K562 (cell line): ENCODE data around the gene GLB1L. TPM values are rescaled to one million over a fixed set of nuclear protein-coding genes. Genes with fewer than 3 reads are reported as not detected.

Source experiments
- ATAC-seq: fragments of 200-7000 bp; cut with Tn5 transposase; 3 replicates; pipeline ENCODE4 v1.9.1; 2020; ENCODE audit warnings: moderate library complexity
- BruUV-seq: library from RNA; stranded (reverse); fragments of 400-500 nt; replicated peaks from 2 replicates; lab custom pipeline; 2021; lab: Mats Ljungman, UMichigan
- CTCF ChIA-PET: fragments of 300-600 bp; formaldehyde crosslinking; extraction: SDS; loops from one replicate; lab custom pipeline; 2021; ENCODE audit warnings: low intra/inter-chr PET ratio; lab: Yijun Ruan, JAX
- POLR2A ChIA-PET: fragments of 300-600, 350-650 bp; sonication (Branson Sonifier 250); formaldehyde crosslinking; extraction: SDS; loops from one replicate; lab custom pipeline; 2021; ENCODE audit warnings: antibody characterized with exemption, inconsistent platforms; lab: Yijun Ruan, JAX
- DNase-seq, 4 experiments: peaks; one replicate each; pipeline versions ENCODE4 v3.0.0 to v3.0.0-alpha.2; 2011 to 2018; ENCODE audit warnings: low spot score in 3 of 4, mixed read lengths in 3 of 4; ENCODE audit errors: extremely low read depth in 1 of 4
- FAIRE-seq: peaks from 2 replicates; lab custom pipeline; 2011; peaks lifted over from hg19 to GRCh38; lab: Jason Lieb, UNC
- H2AFZ ChIP-seq: 2 replicates; pipeline ENCODE4 v1.6.0; 2011; ENCODE audit warnings: low read depth, low read length, control low read depth, inconsistent platforms
- H3K27ac ChIP-seq: fragments of 200-600 bp; 3 replicates; pipeline ENCODE4 v1.8.0; 2011; ENCODE audit warnings: low read depth, mild to moderate bottlenecking, control low read depth, inconsistent platforms, low read length, moderate library complexity, mixed read lengths; ENCODE audit errors: extremely low read depth
- H3K27me3 ChIP-seq, 2 experiments: fragments of 300-600 bp in 1 of 2; 2 replicates in 1 of 2; 3 replicates in 1 of 2; pipeline versions ENCODE4 v1.6.0 to v1.8.0; 2011; ENCODE audit warnings: inconsistent platforms in 2 of 2, low read length in 2 of 2, mild to moderate bottlenecking in 1 of 2, mixed read lengths in 1 of 2, moderate library complexity in 1 of 2; ENCODE audit not compliant: control insufficient read depth in 2 of 2, insufficient read depth in 2 of 2
- H3K36me3 ChIP-seq: fragments of 300-600 bp; 3 replicates; pipeline ENCODE4 v1.8.0; 2011; ENCODE audit warnings: mild to moderate bottlenecking, low read length, inconsistent platforms; ENCODE audit not compliant: control insufficient read depth, insufficient read depth
- H3K4me1 ChIP-seq, 2 experiments: fragments of 200-600 bp in 1 of 2; replicated peaks in 1 of 2; 2 replicates in 1 of 2; 3 replicates in 1 of 2; pipeline versions ENCODE4 v1.5.1 to v1.8.0; 2011; ENCODE audit warnings: inconsistent platforms in 2 of 2, low read length in 2 of 2, mild to moderate bottlenecking in 1 of 2, mixed read lengths in 1 of 2, moderate library complexity in 1 of 2; ENCODE audit not compliant: control insufficient read depth in 2 of 2, insufficient read depth in 2 of 2
- H3K4me2 ChIP-seq: 2 replicates; pipeline ENCODE4 v1.6.1; 2011; ENCODE audit warnings: low read length, control low read depth, inconsistent platforms, mixed read lengths; ENCODE audit not compliant: insufficient read depth
- H3K4me3 ChIP-seq: fragments of 200-600 bp; sonication (generic), shearing (Covaris generic); 2 replicates; pipeline ENCODE4 v1.5.1; 2016; ENCODE audit warnings: control low read depth, inconsistent platforms
- H3K79me2 ChIP-seq: fragments of 200-600 bp; 3 replicates; pipeline ENCODE4 v1.8.0; 2011; ENCODE audit warnings: low read length, inconsistent platforms; ENCODE audit not compliant: control insufficient read depth, insufficient read depth
- H3K9ac ChIP-seq, 2 experiments: 2 replicates each; pipeline versions ENCODE4 v1.6.0 to v1.6.1; 2011; ENCODE audit warnings: low read depth in 2 of 2, low read length in 2 of 2, control low read depth in 1 of 2, inconsistent platforms in 1 of 2, mild to moderate bottlenecking in 1 of 2, mixed read lengths in 1 of 2; ENCODE audit not compliant: insufficient read depth in 1 of 2
- H3K9me1 ChIP-seq: one replicate; pipeline ENCODE4 v1.6.0; 2011; ENCODE audit warnings: inconsistent platforms, mild to moderate bottlenecking, low read length, moderate library complexity; ENCODE audit not compliant: control insufficient read depth, insufficient read depth
- H3K9me3 ChIP-seq: replicated peaks from 2 replicates; pipeline ENCODE4 v1.5.1; 2011; ENCODE audit warnings: low read depth, low read length, inconsistent platforms; ENCODE audit not compliant: control insufficient read depth, insufficient read depth
- H4K20me1 ChIP-seq: replicated peaks from 2 replicates; pipeline ENCODE4 v1.6.1; 2011; ENCODE audit warnings: low read length, inconsistent platforms, mixed read lengths; ENCODE audit not compliant: control insufficient read depth, insufficient read depth
- ARID3B ChIP-seq: fragments of 250-450 bp; sonication (Bioruptor Pico); IDR thresholded peaks from 2 replicates; pipeline ENCODE4 v1.4.0; 2020; ENCODE audit warnings: borderline replicate concordance
- BDP1 ChIP-seq: IDR thresholded peaks from 3 replicates; pipeline ENCODE4 v1.6.1; 2011; ENCODE audit not compliant: insufficient read length, insufficient read depth
- BHLHE40 ChIP-seq: IDR thresholded peaks from 2 replicates; pipeline ENCODE4 v1.6.1; 2011; ENCODE audit warnings: low read length, improper control_type of control experiment
- CBX2 ChIP-seq: fragments of 200-600 bp; sonication (generic); IDR thresholded peaks from one replicate; pipeline ENCODE4 v1.6.1; 2012; ENCODE audit warnings: mild to moderate bottlenecking, low read length, inconsistent platforms; ENCODE audit not compliant: insufficient read depth, poor library complexity, severe bottlenecking
- HDAC6 ChIP-seq: IDR thresholded peaks from 2 replicates; pipeline ENCODE4 v1.6.1; 2012; ENCODE audit warnings: low read depth, mild to moderate bottlenecking, control low read depth, inconsistent platforms, low read length, moderate library complexity
- HMGN3 ChIP-seq: IDR thresholded peaks from 2 replicates; pipeline ENCODE4 v1.6.1; 2011; ENCODE audit warnings: borderline replicate concordance, low read depth, mild to moderate bottlenecking, mixed read lengths, low read length; ENCODE audit not compliant: insufficient read length; ENCODE audit errors: extremely low read depth
- KDM4B ChIP-seq, 2 experiments: fragments of 450-650 bp in 1 of 2; sonication (generic) in 1 of 2; IDR thresholded peaks; 2 replicates each; pipeline ENCODE4 v1.6.1; 2016 to 2017; ENCODE audit warnings: borderline replicate concordance in 2 of 2, antibody characterized with exemption in 1 of 2, low read depth in 1 of 2, mild to moderate bottlenecking in 1 of 2
- MLLT1 ChIP-seq, 2 experiments: fragments of 450-650 bp; IDR thresholded peaks; 2 replicates each; pipeline ENCODE4 v1.6.1; 2016
- SMAD2 ChIP-seq: fragments of 150-350 bp; IDR thresholded peaks from 2 replicates; pipeline ENCODE4 v1.6.1; 2014; ENCODE audit warnings: low read depth, mild to moderate bottlenecking, low read length
- TFAM ChIP-seq: fragments of 250-450 bp; sonication (Bioruptor Pico); conservative IDR thresholded peaks from 2 replicates; pipeline ENCODE4 v1.5.0; 2021; ENCODE audit warnings: mild to moderate bottlenecking, moderate library complexity
- TRIM24 ChIP-seq, 2 experiments: fragments of 450-650 bp; IDR thresholded peaks; 2 replicates each; pipeline ENCODE4 v1.6.1; 2016
- UBTF ChIP-seq, 2 experiments: IDR thresholded peaks; 2 replicates each; pipeline ENCODE4 v1.6.1; 2012; ENCODE audit warnings: improper control_type of control experiment in 2 of 2, low read depth in 2 of 2, low read length in 2 of 2, borderline replicate concordance in 1 of 2
- XRCC4 ChIP-seq: IDR thresholded peaks from one replicate; pipeline ENCODE4 v1.6.1; 2011; ENCODE audit not compliant: insufficient read depth, insufficient read length; ENCODE audit errors: extremely low read depth
- ZBTB7A ChIP-seq: IDR thresholded peaks from 2 replicates; pipeline ENCODE4 v1.6.1; 2011; ENCODE audit warnings: low read depth, mild to moderate bottlenecking, low read length, moderate library complexity, borderline replicate concordance; ENCODE audit not compliant: control insufficient read depth
- ZNF644 ChIP-seq: fragments of 200-800 bp; sonication (Bioruptor generic); IDR thresholded peaks from 2 replicates; pipeline ENCODE4 v1.6.1; 2016; ENCODE audit warnings: low read depth, missing genetic modification characterization, missing compliant biosample characterization
- ZNF785 ChIP-seq: fragments of 250-450 bp; sonication (Bioruptor Pico); IDR thresholded peaks from 2 replicates; pipeline ENCODE4 v1.4.0; 2020; ENCODE audit warnings: mild to moderate bottlenecking
- WGBS: fragments of 100-300 bp; shearing (Covaris generic); methylation state at CpG from one replicate; pipeline ENCODE4 v1.1.6; 2016; ENCODE audit warnings: low coverage, mixed read lengths; ENCODE audit not compliant: insufficient coverage; ENCODE audit errors: missing lambda C conversion rate; 5-methylcytosine and 5-hydroxymethylcytosine counted together
- in situ Hi-C: fragments of 300-500 bp; cut with MboI; formaldehyde crosslinking; loops from 4 replicates; pipeline ENCODE4 v1.15.0; 2018; ENCODE audit warnings: inconsistent platforms, mixed read lengths
- intact Hi-C: fragments of 100-400 bp; cut with micrococcal nuclease; formaldehyde crosslinking; loops from 2 replicates; pipeline ENCODE4 v1.14.2; 2022
- polyA plus RNA-seq, 8 experiments: library from polyadenylated mRNA; depleted of rRNA in 4 of 8; stranded (reverse) in 5 of 8; unstranded in 3 of 8; fragments of >200 nt; fragmentation: Nextera tagmentation in 2 of 8; fragmentation: Illumina TruSeq in 1 of 8; extraction: Ambion mirVana in 2 of 8; extraction: Trizol in 1 of 8; gene quantifications; 2 replicates each; pipeline versions ENCODE4 v1.2.1 to v1.2.3, GENCODE V29; 2011 to 2014; ENCODE audit warnings: inconsistent platforms in 1 of 8, missing spikeins in 1 of 8
- total RNA-seq, 7 experiments: library from RNA; depleted of rRNA in 6 of 7; stranded (reverse); fragments of >200 nt in 6 of 7; fragmentation: Illumina TruSeq in 2 of 7; extraction: Trizol in 2 of 7; gene quantifications; 2 replicates each; pipeline versions ENCODE4 v1.2.1 to v1.2.3, GENCODE V29; 2011 to 2021; ENCODE audit warnings: low replicate concordance in 1 of 7

Gene GLB1L
- total and polyA plus RNA-seq, 9 of the 15 experiments (the other 6 are each of a cell fraction or from before 2014, with no cell fraction given), result 0.42 to 2.9 (median 2.5) TPM

GRCh38 chr2:219287580-219288265 is 42.5 kb upstream of the GLB1L start:
- intact Hi-C loops (no loop called here), in situ Hi-C loops (no loop called here)
- Histone ChIP-seq H3K9ac (peak overlapping the region; percentile 46 to 80), H4K20me1 (no peaks in the 10 kb centered on the region), H3K27ac (peak overlapping the region; percentile 65; the same call in 2 of the 3 replicates), H3K36me3 (no peaks in the 10 kb centered on the region), H2AFZ (peak overlapping the region; percentile 91), H3K4me1 (peaks cover 32 to 66% of the 10 kb centered on the region in 2 experiments), H3K9me1 (no peaks in the 10 kb centered on the region), H3K9me3 (no peaks in the 10 kb centered on the region), H3K27me3 (no peaks in the 10 kb centered on the region), H3K4me2 (peak overlapping the region; percentile 46), H3K4me3 (no peak overlapping the region), H3K79me2 (no peaks in the 10 kb centered on the region)
- ChIA-PET POLR2A (interaction anchor here (0.7 kb wide), 1 partner anchor 9 kb away, joined by 8 read pairs; the partner anchor contains the start of gene DNAJB2), CTCF (no interaction called here)
- BruUV-seq, result no TSS peak
- peak; percentile 55 for ATAC-seq
- DNase-seq, result peak; percentile 34 to 59 (median 48)
- peak; percentile 55 for FAIRE-seq
- WGBS, result 14% methylated on average over 6 of the region's 10 CpGs
- TF ChIP-seq TRIM24 (IDR thresholded peaks at IDR 0.05) (no peak), SMAD2 (no peak), BHLHE40 (no peak), HDAC6 (no peak), CBX2 (no peak), MLLT1 (IDR thresholded peaks at IDR 0.05) (no peak), ZBTB7A (peak; percentile 52; the same call in 1 of the 2 replicates), XRCC4 (no peak), BDP1 (no peak), ZNF785 (no peak), KDM4B (IDR thresholded peaks at IDR 0.05; ENCODE audit: borderline replicate concordance in 2 of 2, low read depth in 1 of 2) (no peak), TFAM (no peak), UBTF (IDR thresholded peaks at IDR 0.05; ENCODE audit: borderline replicate concordance in 1 of 2, low read depth in 2 of 2, low read length in 2 of 2) (0 out of 4 replicates have a peak, but pooled peaks of 1 of the 2 experiments have one; percentile 38), HMGN3 (no peak), ARID3B (CRISPR knock-in tag) (no peak), ZNF644 (0 out of 2 replicates have a peak, but pooled peaks have one; percentile 63)
